Effector memory CD4-positive, alpha-beta T cell (primary cell): Measurements from ENCODE around the gene ELL2.

Experiments used
- DNase-seq, 3 donors: peaks; one replicate each; pipeline ENCODE4 v3.0.0-alpha.2; 2020
- H3K27ac ChIP-seq: 2 replicates; pipeline ENCODE4 v1.7.0; 2013; ENCODE audit warnings: mild to moderate bottlenecking, low read length, moderate library complexity; ENCODE audit not compliant: insufficient read depth, poor library complexity, severe bottlenecking
- H3K27me3 ChIP-seq: replicated peaks from 2 replicates; pipeline ENCODE4 v1.7.0; 2013; ENCODE audit warnings: mild to moderate bottlenecking, low read length; ENCODE audit not compliant: insufficient read depth, control insufficient read depth, poor library complexity, severe bottlenecking
- H3K36me3 ChIP-seq: 2 replicates; pipeline ENCODE4 v1.7.0; 2013; ENCODE audit warnings: mild to moderate bottlenecking, low read length, moderate library complexity; ENCODE audit not compliant: control insufficient read depth, insufficient read depth
- H3K4me1 ChIP-seq: 2 replicates; pipeline ENCODE4 v1.7.0; 2013; ENCODE audit warnings: low read length, mild to moderate bottlenecking; ENCODE audit not compliant: control insufficient read depth, insufficient read depth, poor library complexity, severe bottlenecking
- H3K4me3 ChIP-seq: 2 replicates; pipeline ENCODE4 v1.7.0; 2013; ENCODE audit warnings: low read length, low read depth, mild to moderate bottlenecking; ENCODE audit not compliant: insufficient read depth, poor library complexity, severe bottlenecking
- H3K9me3 ChIP-seq: 2 replicates; pipeline ENCODE4 v1.7.0; 2013; ENCODE audit warnings: mild to moderate bottlenecking, low read length, moderate library complexity; ENCODE audit not compliant: control insufficient read depth
- total RNA-seq, 3 donors: gene quantifications; one replicate each; lab custom pipeline; 2026; lab: John Stamatoyannopoulos, UW

The ELL2 gene
- total RNA-seq = 38.9 to 84.1 (median 55.9) reads per million in 3 donors

GRCh38 chr5:95961617-95962474 is at the start of gene ELL2:
ELL2 (minus strand) TSS chr5:95961851; CDS start chr5:95961721, 130 bp downstream.
- H3K9me3 ChIP-seq = no peaks in the 10 kb centered on the region
- peak; percentile 97 to 98 (median 98) for DNase-seq
- H3K36me3 ChIP-seq = no peaks in the 10 kb centered on the region
- H3K4me3 ChIP-seq = peak within 1 kb of the TSS; percentile 89
- peak within 1 kb of the TSS; percentile 80 for H3K27ac ChIP-seq
- no peaks in the 10 kb centered on the region for H3K27me3 ChIP-seq
- peaks cover 10% of the 10 kb centered on the region for H3K4me1 ChIP-seq

GRCh38 chr5:96008987-96009647 is 47.5 kb upstream of the ELL2 start:
- Histone ChIP-seq H3K27ac (no peak overlapping the region), H3K36me3 (no peaks in the 10 kb centered on the region), H3K27me3 (no peaks in the 10 kb centered on the region), H3K4me1 (no peaks in the 10 kb centered on the region), H3K4me3 (no peak overlapping the region), H3K9me3 (no peaks in the 10 kb centered on the region)
- no peak for DNase-seq

DNA sequence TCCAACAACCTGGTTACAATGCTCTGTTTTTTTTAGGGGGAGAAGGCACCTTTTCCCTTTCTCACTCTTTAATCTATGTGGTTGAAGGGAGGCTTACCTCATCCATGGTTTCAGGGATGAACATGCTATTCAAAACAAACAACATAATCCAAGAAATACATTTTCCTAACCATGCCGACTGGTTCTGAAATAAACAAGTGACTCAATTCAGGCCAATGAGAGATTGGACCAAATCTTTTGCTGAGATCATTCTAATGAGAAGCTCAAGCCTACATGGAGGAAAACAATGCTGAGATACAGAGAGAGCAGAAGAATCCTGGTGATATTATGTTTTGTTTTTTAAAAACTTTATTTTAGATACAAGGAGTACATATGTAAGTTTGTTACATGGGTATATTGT is 46.8 kb upstream of the ELL2 start:
- Histone ChIP-seq H3K4me1 (no peaks in the 10 kb centered on the region), H3K9me3 (no peaks in the 10 kb centered on the region), H3K4me3 (no peak overlapping the region), H3K36me3 (no peaks in the 10 kb centered on the region), H3K27ac (no peak overlapping the region), H3K27me3 (no peaks in the 10 kb centered on the region)
- no peak for DNase-seq

- H3K4me3 ChIP-seq = no peak overlapping the region
- no peaks in the 10 kb centered on the region for H3K4me1 ChIP-seq
- no peaks in the 10 kb centered on the region for H3K9me3 ChIP-seq
- no peaks in the 10 kb centered on the region for H3K36me3 ChIP-seq
- DNase-seq = no peak
- no peaks in the 10 kb centered on the region for H3K27me3 ChIP-seq
- no peak overlapping the region for H3K27ac ChIP-seq
Measured at GRCh38 chr5:96007051-96007450, 45.4 kb upstream of the ELL2 start.

DNA sequence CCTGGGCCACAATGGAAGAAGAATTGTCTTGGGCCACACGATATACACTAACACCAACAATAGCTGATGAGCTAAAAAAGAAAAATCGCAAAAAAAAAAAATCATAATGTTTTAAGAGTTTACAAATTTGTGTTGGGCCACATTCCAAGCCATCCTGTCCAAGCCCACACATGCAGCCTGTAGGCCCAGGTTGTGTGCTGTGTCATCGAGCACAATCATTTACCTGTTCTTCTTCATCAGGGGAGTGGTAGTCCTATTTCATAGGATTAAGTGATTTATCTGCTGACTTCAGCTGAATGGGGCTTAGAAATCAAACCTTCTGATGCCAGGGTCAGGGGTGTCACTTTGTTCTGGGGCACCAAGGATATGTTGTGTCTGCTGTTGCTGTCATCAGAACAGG is 44.6 kb upstream of the ELL2 start:
- Histone ChIP-seq H3K4me1 (no peaks in the 10 kb centered on the region), H3K4me3 (no peak overlapping the region), H3K27me3 (no peaks in the 10 kb centered on the region), H3K9me3 (no peaks in the 10 kb centered on the region), H3K27ac (no peak overlapping the region), H3K36me3 (no peaks in the 10 kb centered on the region)
- DNase-seq = no peak

GRCh38 chr5:96004754-96005153 is 43.1 kb upstream of the ELL2 start:
- Histone ChIP-seq H3K36me3 (no peaks in the 10 kb centered on the region), H3K4me3 (no peak overlapping the region), H3K9me3 (no peaks in the 10 kb centered on the region), H3K27ac (no peak overlapping the region), H3K27me3 (no peaks in the 10 kb centered on the region), H3K4me1 (no peaks in the 10 kb centered on the region)
- DNase-seq = no peak

- Histone ChIP-seq H3K4me1 (no peaks in the 10 kb centered on the region), H3K27me3 (no peaks in the 10 kb centered on the region), H3K36me3 (no peaks in the 10 kb centered on the region), H3K4me3 (no peak overlapping the region), H3K9me3 (no peaks in the 10 kb centered on the region), H3K27ac (no peak overlapping the region)
- DNase-seq = no peak
Measured at GRCh38 chr5:96004087-96004486, 42.4 kb upstream of the ELL2 start.

- no peak for DNase-seq
- Histone ChIP-seq H3K4me1 (no peaks in the 10 kb centered on the region), H3K27me3 (no peaks in the 10 kb centered on the region), H3K9me3 (no peaks in the 10 kb centered on the region), H3K36me3 (no peaks in the 10 kb centered on the region), H3K27ac (no peak overlapping the region), H3K4me3 (no peak overlapping the region)
Measured at GRCh38 chr5:96001262-96001661, 39.6 kb upstream of the ELL2 start.

DNA sequence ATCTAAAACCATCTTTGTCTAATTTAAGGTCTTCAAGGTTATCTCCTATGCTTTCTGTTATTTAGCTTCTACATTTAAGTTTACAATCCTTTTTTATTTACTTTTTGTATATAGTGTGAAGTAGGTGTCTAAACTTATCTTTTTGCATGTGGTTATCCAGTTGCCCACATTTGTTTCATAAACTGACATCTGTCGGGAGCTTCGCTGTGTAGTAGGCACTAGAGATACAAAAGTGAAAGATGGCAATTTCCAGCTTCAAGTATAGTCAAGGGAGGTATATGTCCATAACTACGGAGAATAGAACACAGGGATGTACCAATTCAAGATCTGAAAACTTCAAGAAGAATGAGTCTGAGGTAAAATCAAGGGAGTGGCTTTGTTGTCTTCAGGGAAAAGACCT is 38.7 kb upstream of the ELL2 start:
- Histone ChIP-seq H3K4me1 (no peaks in the 10 kb centered on the region), H3K4me3 (no peak overlapping the region), H3K36me3 (no peaks in the 10 kb centered on the region), H3K9me3 (no peaks in the 10 kb centered on the region), H3K27ac (no peak overlapping the region), H3K27me3 (no peaks in the 10 kb centered on the region)
- no peak for DNase-seq
